ENCODE measurements around the gene CCNK. TPM values are rescaled to one million over a fixed set of nuclear protein-coding genes. Genes with fewer than 3 reads are reported as not detected.

Gene CCNK
- total RNA-seq, 4 donors from 2014 or later, result 23.4 to 66.3 (median 39.0) TPM

DNA sequence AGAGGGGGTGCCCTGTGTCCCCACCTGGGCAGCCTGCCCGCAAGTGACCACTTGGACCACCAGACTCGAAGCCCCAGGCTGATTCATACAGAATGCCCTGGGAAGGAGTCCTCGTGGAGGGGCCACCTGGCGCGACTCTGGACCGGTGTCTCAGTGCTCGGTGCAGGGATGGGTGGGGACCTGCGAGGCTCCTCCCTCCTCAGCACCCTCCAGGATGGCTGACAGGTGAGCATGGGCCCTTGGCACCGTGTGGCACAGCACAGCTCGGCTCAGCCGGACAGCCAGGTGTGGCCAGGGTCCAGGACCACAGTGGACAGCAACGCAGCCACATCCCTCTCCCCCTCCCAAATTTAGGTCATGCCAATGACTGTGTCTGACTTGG is 44.5 kb downstream of the CCNK start:
- H3K9me3 ChIP-seq, result no peaks in the 10 kb centered on the region
- WGBS, result no CpG with 5 or more reads among the region's 12 CpGs
- DNase-seq (ENCODE audit: low spot score in 2 of 2), result no peak
- H3K4me3 ChIP-seq, result no peak overlapping the region
- peaks cover 20% of the 10 kb centered on the region for H3K4me1 ChIP-seq
- no peak for TF ChIP-seq EP300 (IDR thresholded peaks at IDR 0.05)
- no peak for TF ChIP-seq POLR2AphosphoS5 (IDR thresholded peaks at IDR 0.05)
- no peak for TF ChIP-seq POLR2A (IDR thresholded peaks at IDR 0.05)
- TF ChIP-seq, protein P1, sequence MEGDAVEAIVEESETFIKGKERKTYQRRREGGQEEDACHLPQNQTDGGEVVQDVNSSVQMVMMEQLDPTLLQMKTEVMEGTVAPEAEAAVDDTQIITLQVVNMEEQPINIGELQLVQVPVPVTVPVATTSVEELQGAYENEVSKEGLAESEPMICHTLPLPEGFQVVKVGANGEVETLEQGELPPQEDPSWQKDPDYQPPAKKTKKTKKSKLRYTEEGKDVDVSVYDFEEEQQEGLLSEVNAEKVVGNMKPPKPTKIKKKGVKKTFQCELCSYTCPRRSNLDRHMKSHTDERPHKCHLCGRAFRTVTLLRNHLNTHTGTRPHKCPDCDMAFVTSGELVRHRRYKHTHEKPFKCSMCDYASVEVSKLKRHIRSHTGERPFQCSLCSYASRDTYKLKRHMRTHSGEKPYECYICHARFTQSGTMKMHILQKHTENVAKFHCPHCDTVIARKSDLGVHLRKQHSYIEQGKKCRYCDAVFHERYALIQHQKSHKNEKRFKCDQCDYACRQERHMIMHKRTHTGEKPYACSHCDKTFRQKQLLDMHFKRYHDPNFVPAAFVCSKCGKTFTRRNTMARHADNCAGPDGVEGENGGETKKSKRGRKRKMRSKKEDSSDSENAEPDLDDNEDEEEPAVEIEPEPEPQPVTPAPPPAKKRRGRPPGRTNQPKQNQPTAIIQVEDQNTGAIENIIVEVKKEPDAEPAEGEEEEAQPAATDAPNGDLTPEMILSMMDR (IDR thresholded peaks at IDR 0.05), result no peak
- no peak overlapping the region for H3K27ac ChIP-seq
- H3K27me3 ChIP-seq, result no peaks in the 10 kb centered on the region
- peaks cover 4% of the 10 kb centered on the region for H3K36me3 ChIP-seq

DNA sequence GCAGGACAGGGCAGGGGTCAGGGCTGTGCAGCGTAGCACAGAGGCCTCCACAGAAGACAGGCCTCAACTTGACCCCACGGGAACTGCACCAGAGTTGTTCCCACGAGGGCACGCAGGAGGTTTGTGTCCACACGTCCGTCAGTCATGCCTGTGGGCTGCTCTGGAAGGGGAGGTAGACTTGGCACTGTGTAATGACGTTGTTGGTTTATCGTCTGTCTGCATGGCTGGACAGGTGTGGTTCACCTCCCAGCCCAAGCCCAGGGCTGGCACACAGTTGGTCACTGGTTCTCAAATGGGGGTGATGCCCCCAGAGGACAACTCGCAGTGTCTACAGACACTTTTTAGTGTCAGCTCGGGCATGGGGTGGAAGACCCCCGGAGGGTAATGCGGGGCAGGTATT is 45.8 kb downstream of the CCNK start:
- H3K9me3 ChIP-seq, result no peaks in the 10 kb centered on the region
- H3K27ac ChIP-seq, result no peak overlapping the region
- peaks cover 20% of the 10 kb centered on the region for H3K4me1 ChIP-seq
- WGBS, result 82% methylated on average over 12 of the region's 12 CpGs
- TF ChIP-seq, protein P1 (IDR thresholded peaks at IDR 0.05), result no peak
- TF ChIP-seq EP300 (IDR thresholded peaks at IDR 0.05) (no peak), POLR2AphosphoS5 (IDR thresholded peaks at IDR 0.05) (no peak), POLR2A (IDR thresholded peaks at IDR 0.05) (no peak)
- H3K36me3 ChIP-seq, result no peaks in the 10 kb centered on the region
- H3K4me3 ChIP-seq, result no peak overlapping the region
- DNase-seq (ENCODE audit: low spot score in 2 of 2), result no peak
- no peaks in the 10 kb centered on the region for H3K27me3 ChIP-seq

DNA sequence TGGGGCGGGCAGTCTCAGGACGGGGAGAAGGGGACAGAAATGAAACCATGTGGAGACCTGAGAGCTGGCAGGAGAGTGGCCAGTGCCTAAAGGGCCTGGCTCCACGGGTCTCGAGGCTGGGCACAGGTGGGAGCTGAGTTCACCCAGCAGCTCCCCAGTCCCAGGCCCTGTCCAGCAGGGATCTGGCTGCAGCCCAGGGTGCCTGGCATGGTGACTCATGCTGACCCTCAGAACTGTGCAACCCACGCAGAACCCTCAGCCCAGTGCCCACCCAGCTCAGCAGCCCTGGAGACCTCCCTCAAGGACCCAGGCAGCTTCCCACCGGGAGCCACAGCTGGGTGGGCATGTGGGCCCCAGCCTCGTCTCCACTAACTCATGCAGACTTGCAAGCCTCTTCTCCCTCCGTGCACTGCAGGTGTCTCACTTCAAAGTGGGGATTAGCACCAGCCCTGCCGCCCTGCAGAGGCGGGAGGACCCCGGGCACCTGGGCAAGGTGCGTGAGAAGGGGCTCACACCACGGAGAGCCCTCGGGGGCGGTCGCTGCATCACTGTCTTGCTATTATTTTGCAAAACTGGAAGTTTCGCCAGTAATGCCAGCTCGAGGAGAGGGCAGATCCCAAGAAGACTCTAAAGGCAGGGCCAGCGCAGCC is 46.3 kb downstream of the CCNK start:
- Histone ChIP-seq H3K4me3 (no peak overlapping the region), H3K27ac (no peak overlapping the region), H3K4me1 (peaks cover 25% of the 10 kb centered on the region), H3K27me3 (no peaks in the 10 kb centered on the region), H3K9me3 (no peaks in the 10 kb centered on the region), H3K36me3 (no peaks in the 10 kb centered on the region)
- 85% methylated on average over 15 of the region's 19 CpGs for WGBS
- no peak for TF ChIP-seq EP300 (IDR thresholded peaks at IDR 0.05)
- no peak for TF ChIP-seq POLR2A (IDR thresholded peaks at IDR 0.05)
- no peak for TF ChIP-seq POLR2AphosphoS5 (IDR thresholded peaks at IDR 0.05)
- TF ChIP-seq, protein P1 (IDR thresholded peaks at IDR 0.05), result no peak
- no peak for DNase-seq (ENCODE audit: low spot score in 2 of 2)

DNA sequence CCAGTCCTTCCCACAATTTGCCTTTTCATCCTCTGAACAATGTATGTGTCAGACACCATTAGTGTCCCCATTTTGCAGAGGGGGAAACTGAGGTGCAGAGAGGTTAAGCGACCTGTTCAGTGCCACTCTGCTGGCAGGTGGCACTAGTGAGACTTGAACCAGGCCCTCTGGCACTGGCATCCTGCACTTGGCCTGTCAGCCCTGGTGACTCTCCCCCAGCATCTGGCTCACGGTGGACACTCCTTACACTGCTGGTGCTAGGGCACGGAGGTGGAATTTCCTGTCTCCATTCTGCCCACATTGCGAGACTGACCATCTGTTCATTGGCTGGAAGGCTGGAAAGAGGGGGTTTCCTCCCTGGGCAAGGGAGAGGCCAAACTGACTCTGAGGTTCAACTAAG is 48.7 kb downstream of the CCNK start:
- TF ChIP-seq POLR2AphosphoS5 (IDR thresholded peaks at IDR 0.05) (no peak), POLR2A (IDR thresholded peaks at IDR 0.05) (no peak), EP300 (IDR thresholded peaks at IDR 0.05) (no peak)
- TF ChIP-seq, protein P1 (IDR thresholded peaks at IDR 0.05), result no peak
- peaks cover 11% of the 10 kb centered on the region for H3K4me1 ChIP-seq
- no peak for DNase-seq (ENCODE audit: low spot score in 2 of 2)
- no peak overlapping the region for H3K4me3 ChIP-seq
- H3K27me3 ChIP-seq, result no peaks in the 10 kb centered on the region
- H3K9me3 ChIP-seq, result no peaks in the 10 kb centered on the region
- 100% methylated on average over 1 of the region's 4 CpGs for WGBS
- no peak overlapping the region for H3K27ac ChIP-seq
- no peaks in the 10 kb centered on the region for H3K36me3 ChIP-seq

DNA sequence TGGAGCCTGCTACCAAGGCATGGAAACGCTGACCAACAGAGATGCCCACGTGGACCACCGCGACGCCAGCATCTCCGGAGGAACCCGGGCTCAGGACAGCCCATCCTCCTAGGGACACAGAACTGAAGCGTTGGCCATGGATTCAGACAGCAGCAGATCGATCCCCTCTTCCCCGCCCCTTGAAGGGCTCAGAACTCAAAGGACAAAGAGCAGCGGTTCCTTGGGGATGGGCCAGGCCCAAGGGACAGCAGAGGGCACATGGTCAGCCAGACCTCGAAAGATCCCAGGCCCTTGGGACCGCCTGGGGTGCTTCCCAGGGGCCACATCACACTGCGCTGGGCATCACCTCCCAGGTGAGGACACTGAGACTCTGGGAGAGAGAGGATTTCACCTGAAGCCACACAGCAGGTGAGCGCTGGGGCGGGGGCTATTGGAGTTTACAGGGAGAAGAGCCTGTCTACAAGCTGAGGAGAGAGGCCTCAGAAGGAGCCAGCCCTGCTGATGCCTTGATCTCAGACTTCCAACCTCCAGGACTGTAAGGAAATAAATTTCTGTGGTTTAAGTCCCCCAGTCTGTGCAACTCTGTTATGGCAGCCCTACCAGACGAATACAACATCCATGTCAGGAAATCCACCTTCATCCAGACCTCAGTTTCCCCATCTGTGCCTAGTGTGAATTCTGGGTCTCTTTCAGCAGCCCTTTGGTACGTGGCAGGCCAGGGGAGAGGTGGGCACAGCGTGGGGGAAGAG is 49.4 kb downstream of the CCNK start:
- Histone ChIP-seq H3K36me3 (no peaks in the 10 kb centered on the region), H3K4me1 (peaks cover 5% of the 10 kb centered on the region), H3K9me3 (no peaks in the 10 kb centered on the region), H3K27me3 (no peaks in the 10 kb centered on the region), H3K4me3 (no peak overlapping the region), H3K27ac (no peak overlapping the region)
- no peak for DNase-seq (ENCODE audit: low spot score in 2 of 2)
- TF ChIP-seq, protein P1 (IDR thresholded peaks at IDR 0.05), result no peak
- no peak for TF ChIP-seq EP300 (IDR thresholded peaks at IDR 0.05)
- no peak for TF ChIP-seq POLR2A (IDR thresholded peaks at IDR 0.05)
- TF ChIP-seq POLR2AphosphoS5 (IDR thresholded peaks at IDR 0.05), result no peak
- WGBS, result 92% methylated on average over 17 of the region's 19 CpGs

All from suprapubic skin (tissue), 4 donors.